ENCODE measurements around the gene PIEZO2. TPM values are rescaled to one million over a fixed set of nuclear protein-coding genes. Genes with fewer than 3 reads are reported as not detected.

Gene PIEZO2
- polyA plus RNA-seq, 1 donor from 2014 or later = 0.30 TPM

GRCh38 chr18:10791169-10791831, 358.1 kb downstream of the PIEZO2 start (continued):
- TF ChIP-seq REST (IDR thresholded peaks at IDR 0.05; ENCODE audit: borderline replicate concordance) (no peak), TAF1 (IDR thresholded peaks at IDR 0.05; ENCODE audit: low read depth) (no peak), RAD21 (conservative IDR thresholded peaks at IDR 0.05) (no peak), SMC3 (conservative IDR thresholded peaks at IDR 0.05; ENCODE audit: poor library complexity) (no peak)

DNA sequence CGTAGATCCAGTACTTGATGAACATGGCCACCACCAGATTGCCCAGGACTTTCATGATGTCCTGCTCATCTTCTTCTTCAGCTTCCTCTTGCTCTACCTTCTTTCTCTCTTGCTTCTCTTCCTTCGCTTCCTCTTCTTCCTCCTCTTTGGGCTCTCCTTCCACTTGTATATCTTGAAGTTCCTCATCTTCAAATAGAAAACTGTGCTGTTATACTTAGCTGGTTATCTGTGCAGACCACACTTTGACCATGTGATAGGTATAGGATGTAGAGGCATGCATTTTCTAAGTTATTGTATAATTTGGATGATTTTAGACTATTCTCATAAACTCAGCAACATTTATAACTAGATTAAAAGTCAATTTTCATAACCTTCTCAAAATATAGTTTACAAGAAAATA, 360.2 kb downstream of the PIEZO2 start:
- no peaks in the 10 kb centered on the region for H3K79me2 ChIP-seq (replicated peaks; ENCODE audit: insufficient read depth, low read length)
- H2AFZ ChIP-seq (ENCODE audit: low read depth, low read length) = no peak overlapping the region
- no peak overlapping the region for H3K9ac ChIP-seq (ENCODE audit: low read length)
- no peak overlapping the region for H3K4me3 ChIP-seq (ENCODE audit: low read length)
- no peak overlapping the region for H3K27ac ChIP-seq (ENCODE audit: low read length)
- no peaks in the 10 kb centered on the region for H3F3A ChIP-seq (ENCODE audit: insufficient read depth, low read length, poor library complexity, severe bottlenecking)
- H3K9me3 ChIP-seq (ENCODE audit: low read length) = no peaks in the 10 kb centered on the region
- no peak overlapping the region for H3K4me2 ChIP-seq (ENCODE audit: low read length)
- H4K20me1 ChIP-seq (ENCODE audit: insufficient read depth) = no peaks in the 10 kb centered on the region
- no peaks in the 10 kb centered on the region for H3K36me3 ChIP-seq (ENCODE audit: insufficient read depth, low read length)
- H3K9me2 ChIP-seq (ENCODE audit: insufficient read depth, low read length) = no peaks in the 10 kb centered on the region
- H3K27me3 ChIP-seq (ENCODE audit: insufficient read depth, low read depth, low read length) = no peaks in the 10 kb centered on the region
- TF ChIP-seq EZH2 (IDR thresholded peaks at IDR 0.05; ENCODE audit: borderline replicate concordance, insufficient read depth, low read length, poor library complexity, severe bottlenecking) = no peak
- TF ChIP-seq REST (IDR thresholded peaks at IDR 0.05; ENCODE audit: borderline replicate concordance) = no peak
- no peak for TF ChIP-seq SMC3 (conservative IDR thresholded peaks at IDR 0.05; ENCODE audit: poor library complexity)
- TF ChIP-seq POLR2AphosphoS5 (IDR thresholded peaks at IDR 0.05) = no peak
- no peak for TF ChIP-seq MXI1 (conservative IDR thresholded peaks at IDR 0.05; ENCODE audit: poor library complexity, severe bottlenecking)
- TF ChIP-seq TAF1 (IDR thresholded peaks at IDR 0.05; ENCODE audit: low read depth) = no peak
- no peak for TF ChIP-seq RAD21 (conservative IDR thresholded peaks at IDR 0.05)
- TF ChIP-seq, protein P1, sequence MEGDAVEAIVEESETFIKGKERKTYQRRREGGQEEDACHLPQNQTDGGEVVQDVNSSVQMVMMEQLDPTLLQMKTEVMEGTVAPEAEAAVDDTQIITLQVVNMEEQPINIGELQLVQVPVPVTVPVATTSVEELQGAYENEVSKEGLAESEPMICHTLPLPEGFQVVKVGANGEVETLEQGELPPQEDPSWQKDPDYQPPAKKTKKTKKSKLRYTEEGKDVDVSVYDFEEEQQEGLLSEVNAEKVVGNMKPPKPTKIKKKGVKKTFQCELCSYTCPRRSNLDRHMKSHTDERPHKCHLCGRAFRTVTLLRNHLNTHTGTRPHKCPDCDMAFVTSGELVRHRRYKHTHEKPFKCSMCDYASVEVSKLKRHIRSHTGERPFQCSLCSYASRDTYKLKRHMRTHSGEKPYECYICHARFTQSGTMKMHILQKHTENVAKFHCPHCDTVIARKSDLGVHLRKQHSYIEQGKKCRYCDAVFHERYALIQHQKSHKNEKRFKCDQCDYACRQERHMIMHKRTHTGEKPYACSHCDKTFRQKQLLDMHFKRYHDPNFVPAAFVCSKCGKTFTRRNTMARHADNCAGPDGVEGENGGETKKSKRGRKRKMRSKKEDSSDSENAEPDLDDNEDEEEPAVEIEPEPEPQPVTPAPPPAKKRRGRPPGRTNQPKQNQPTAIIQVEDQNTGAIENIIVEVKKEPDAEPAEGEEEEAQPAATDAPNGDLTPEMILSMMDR (IDR thresholded peaks at IDR 0.05; ENCODE audit: poor library complexity, severe bottlenecking) = no peak
- TF ChIP-seq EP300 (conservative IDR thresholded peaks at IDR 0.05; ENCODE audit: poor library complexity, severe bottlenecking) = no peak
